Esophagus squamous epithelium (tissue), 5 donors: ENCODE data around the gene CDS2. TPM values are rescaled to one million over a fixed set of nuclear protein-coding genes. Genes with fewer than 3 reads are reported as not detected.
A peak's percentile ranks its signal among the peaks of the same experiment; 100 is the strongest.

Source experiments
- DNase-seq: peaks from one replicate; lab custom pipeline; 2025; lab: John Stamatoyannopoulos, UW
- H3K27ac ChIP-seq, 4 donors: fragments of 200-600 bp; sonication (generic); one replicate each; pipeline ENCODE4 v1.5.1; 2016 to 2019; ENCODE audit warnings: mild to moderate bottlenecking in 1 of 4
- H3K27me3 ChIP-seq, 4 donors: fragments of 200-600 bp; sonication (generic); 1 replicate in 3 of 4; 2 replicates in 1 of 4; pipeline versions ENCODE4 v1.5.1 to v1.6.0; 2017 to 2021; ENCODE audit warnings: antibody characterized with exemption in 1 of 4
- H3K36me3 ChIP-seq, 3 donors: fragments of 200-600 bp; sonication (generic); one replicate each; pipeline ENCODE4 v1.5.1; 2016 to 2019
- H3K4me1 ChIP-seq, 3 donors: fragments of 200-600 bp; sonication (generic); one replicate each; pipeline ENCODE4 v1.5.1; 2017 to 2019
- H3K4me3 ChIP-seq, 4 donors: fragments of 200-600 bp; sonication (generic); 1 replicate in 3 of 4; 2 replicates in 1 of 4; pipeline ENCODE4 v1.5.1; 2016 to 2019; ENCODE audit warnings: mild to moderate bottlenecking in 2 of 4, moderate library complexity in 1 of 4
- H3K9me3 ChIP-seq, 3 donors: fragments of 200-600 bp; sonication (generic); one replicate each; pipeline ENCODE4 v1.5.1; 2016 to 2019
- POLR2A ChIP-seq, 4 donors: fragments of 450-650 bp; IDR thresholded peaks; one replicate each; pipeline ENCODE4 v1.6.1; 2017; ENCODE audit warnings: antibody characterized with exemption in 4 of 4, mild to moderate bottlenecking in 4 of 4, moderate library complexity in 3 of 4
- WGBS, 2 donors: methylation state at CpG; one replicate each; pipeline ENCODE4 v1.1.5; 2018; 5-methylcytosine and 5-hydroxymethylcytosine counted together
- intact Hi-C: fragments of 100-400 bp; cut with DNase I; formaldehyde crosslinking; loops from one replicate; pipeline ENCODE4 v1.15.0; 2022
- total RNA-seq, 4 donors: library from RNA; depleted of rRNA; stranded (reverse); fragments of >200 nt; gene quantifications; one replicate each; pipeline ENCODE4 v1.1.0, GENCODE V29; 2016
- TF ChIP-seq, protein P1 (sequence below), 6 experiments: fragments of 450-650 bp in 4 of 6; fragments of 200-600 bp in 2 of 6; sonication (generic) in 2 of 6; IDR thresholded peaks; one replicate each; pipeline ENCODE4 v1.5.1; 2016 to 2019; ENCODE audit warnings: antibody characterized with exemption in 6 of 6, mild to moderate bottlenecking in 4 of 6, moderate library complexity in 4 of 6
- donor health status: DM: yes; HTN: yes; CAD: no.

Gene CDS2
- total RNA-seq, 4 donors from 2014 or later: 13.7 to 25.7 (median 14.5) TPM

DNA sequence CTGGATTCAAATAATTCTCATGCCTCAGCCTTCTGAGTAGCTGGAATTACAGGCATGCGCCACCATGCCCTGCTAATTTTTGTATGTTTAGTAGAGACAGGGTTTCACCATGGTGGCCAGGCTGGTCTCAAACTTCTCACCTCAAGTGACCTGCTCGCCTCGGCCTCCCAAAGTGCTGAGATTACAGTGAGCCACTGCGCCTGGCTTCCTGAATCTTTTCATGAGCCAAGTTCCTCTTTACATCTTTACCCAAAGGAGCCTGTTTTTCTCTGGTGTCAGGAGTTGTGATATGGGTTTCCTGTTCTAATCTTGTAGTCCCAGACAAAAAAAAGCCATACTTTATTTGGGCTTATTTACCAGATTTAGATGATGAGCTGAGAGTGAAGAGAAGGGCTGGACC, 41.4 kb upstream of the CDS2 start:
- 71 to 77% methylated on average over 3 to 4 of the region's 4 CpGs for WGBS, 2 donors
- TF ChIP-seq, protein P1, sequence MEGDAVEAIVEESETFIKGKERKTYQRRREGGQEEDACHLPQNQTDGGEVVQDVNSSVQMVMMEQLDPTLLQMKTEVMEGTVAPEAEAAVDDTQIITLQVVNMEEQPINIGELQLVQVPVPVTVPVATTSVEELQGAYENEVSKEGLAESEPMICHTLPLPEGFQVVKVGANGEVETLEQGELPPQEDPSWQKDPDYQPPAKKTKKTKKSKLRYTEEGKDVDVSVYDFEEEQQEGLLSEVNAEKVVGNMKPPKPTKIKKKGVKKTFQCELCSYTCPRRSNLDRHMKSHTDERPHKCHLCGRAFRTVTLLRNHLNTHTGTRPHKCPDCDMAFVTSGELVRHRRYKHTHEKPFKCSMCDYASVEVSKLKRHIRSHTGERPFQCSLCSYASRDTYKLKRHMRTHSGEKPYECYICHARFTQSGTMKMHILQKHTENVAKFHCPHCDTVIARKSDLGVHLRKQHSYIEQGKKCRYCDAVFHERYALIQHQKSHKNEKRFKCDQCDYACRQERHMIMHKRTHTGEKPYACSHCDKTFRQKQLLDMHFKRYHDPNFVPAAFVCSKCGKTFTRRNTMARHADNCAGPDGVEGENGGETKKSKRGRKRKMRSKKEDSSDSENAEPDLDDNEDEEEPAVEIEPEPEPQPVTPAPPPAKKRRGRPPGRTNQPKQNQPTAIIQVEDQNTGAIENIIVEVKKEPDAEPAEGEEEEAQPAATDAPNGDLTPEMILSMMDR (IDR thresholded peaks at IDR 0.05): no peak
- no peak for TF ChIP-seq POLR2A (IDR thresholded peaks at IDR 0.05)
- H3K9me3 ChIP-seq: no peaks in the 10 kb centered on the region
- no peak overlapping the region for H3K4me3 ChIP-seq
- no peaks in the 10 kb centered on the region for H3K36me3 ChIP-seq
- H3K27ac ChIP-seq: peak overlapping the region in 2 of 4 donors; percentile 11 to 17
- intact Hi-C loops: no loop called here
- DNase-seq: no peak
- H3K27me3 ChIP-seq: no peaks in the 10 kb centered on the region
- peaks cover 0 to 5% (median 0%) of the 10 kb centered on the region in 3 donors for H3K4me1 ChIP-seq

DNA sequence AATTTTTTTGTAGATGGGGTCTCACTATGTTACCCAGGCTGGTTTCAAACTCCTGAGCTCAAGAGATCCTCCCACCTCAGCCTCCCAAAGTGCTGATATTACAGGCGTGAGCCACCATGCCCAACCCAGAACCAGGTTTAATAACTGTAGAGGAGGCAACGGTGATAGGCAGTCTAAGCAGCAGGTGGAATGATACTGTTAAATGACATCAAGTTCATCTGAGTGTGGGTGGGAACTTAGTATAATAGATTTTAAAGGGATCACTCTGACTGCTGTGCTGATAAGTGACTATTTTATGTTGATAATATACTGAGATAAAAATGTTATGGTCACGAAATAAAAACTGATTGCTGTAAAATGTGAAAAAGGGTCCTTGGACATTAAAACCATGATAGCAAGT, 38.1 kb upstream of the CDS2 start:
- TF ChIP-seq, protein P1 (IDR thresholded peaks at IDR 0.05): no peak
- TF ChIP-seq POLR2A (IDR thresholded peaks at IDR 0.05): no peak
- intact Hi-C loops: no loop called here
- no peaks in the 10 kb centered on the region for H3K9me3 ChIP-seq
- WGBS, 2 donors: 60 to 89% methylated on average over 3 of the region's 3 CpGs
- no peak for DNase-seq
- H3K4me1 ChIP-seq: peaks cover 0 to 5% (median 0%) of the 10 kb centered on the region in 3 donors
- H3K27me3 ChIP-seq: no peaks in the 10 kb centered on the region
- peaks cover 0 to 6% (median 0%) of the 10 kb centered on the region in 3 donors for H3K36me3 ChIP-seq
- H3K27ac ChIP-seq: no peak overlapping the region
- H3K4me3 ChIP-seq: no peak overlapping the region

DNA sequence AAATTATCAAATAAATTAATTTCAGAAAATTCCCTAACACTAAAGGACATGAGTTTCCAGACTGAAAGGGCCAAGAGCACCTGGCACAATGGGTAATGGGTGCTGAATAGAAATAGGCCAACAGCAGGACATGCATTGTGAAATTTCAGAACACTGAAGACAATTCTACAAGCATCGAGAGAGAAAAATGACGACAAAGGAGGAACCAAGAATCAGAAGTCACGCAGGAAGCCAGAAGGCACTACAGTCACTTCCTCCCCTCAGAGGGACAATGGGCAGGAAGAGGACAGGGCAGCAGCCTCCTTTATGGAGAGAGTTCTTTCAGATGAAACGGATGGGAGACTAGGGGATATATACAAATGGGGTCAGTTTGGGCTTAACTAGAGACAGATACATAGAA, 36.6 kb upstream of the CDS2 start:
- peaks cover 0 to 6% (median 0%) of the 10 kb centered on the region in 3 donors for H3K36me3 ChIP-seq
- H3K9me3 ChIP-seq: no peaks in the 10 kb centered on the region
- H3K4me1 ChIP-seq: peaks cover 0 to 5% (median 0%) of the 10 kb centered on the region in 3 donors
- H3K27ac ChIP-seq: peak overlapping the region in 2 of 4 donors; percentile 51 to 63
- TF ChIP-seq, protein P1 (IDR thresholded peaks at IDR 0.05): no peak
- TF ChIP-seq POLR2A (IDR thresholded peaks at IDR 0.05): peak in 1 of 4 donors; percentile 33
- DNase-seq: no peak
- intact Hi-C loops: no loop called here
- no peak overlapping the region for H3K4me3 ChIP-seq
- no peaks in the 10 kb centered on the region for H3K27me3 ChIP-seq
- WGBS, 2 donors: 40 to 43% methylated on average over 4 of the region's 4 CpGs

DNA sequence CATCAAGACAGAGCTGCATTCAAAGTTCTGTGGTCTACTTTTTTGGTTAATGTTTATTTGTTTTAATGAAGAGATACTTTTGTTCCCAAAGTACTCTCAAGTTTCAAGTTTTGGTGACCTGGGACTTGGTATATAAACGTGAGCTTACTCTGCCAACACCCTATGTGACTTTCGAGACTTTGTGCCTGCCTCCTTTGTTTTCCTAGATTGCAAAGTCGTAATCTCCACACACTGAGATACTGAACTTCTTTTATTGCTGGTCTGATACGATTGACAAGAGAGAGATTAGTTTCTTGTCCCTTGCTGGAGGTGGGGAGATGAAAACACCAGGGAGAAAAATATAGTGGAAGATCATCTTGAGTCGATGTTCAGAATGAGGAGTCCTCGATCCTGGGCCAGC, 34.9 kb upstream of the CDS2 start:
- Histone ChIP-seq H3K4me3 (no peak overlapping the region), H3K27me3 (no peaks in the 10 kb centered on the region), H3K9me3 (no peaks in the 10 kb centered on the region), H3K27ac (no peak overlapping the region), H3K36me3 (peaks cover 0 to 23% (median 0%) of the 10 kb centered on the region in 3 donors), H3K4me1 (peaks cover 0 to 5% (median 0%) of the 10 kb centered on the region in 3 donors)
- DNase-seq: no peak
- TF ChIP-seq POLR2A (IDR thresholded peaks at IDR 0.05): no peak
- TF ChIP-seq, protein P1 (IDR thresholded peaks at IDR 0.05): no peak
- 77 to 90% methylated on average over 6 of the region's 6 CpGs for WGBS, 2 donors
- intact Hi-C loops: no loop called here

DNA sequence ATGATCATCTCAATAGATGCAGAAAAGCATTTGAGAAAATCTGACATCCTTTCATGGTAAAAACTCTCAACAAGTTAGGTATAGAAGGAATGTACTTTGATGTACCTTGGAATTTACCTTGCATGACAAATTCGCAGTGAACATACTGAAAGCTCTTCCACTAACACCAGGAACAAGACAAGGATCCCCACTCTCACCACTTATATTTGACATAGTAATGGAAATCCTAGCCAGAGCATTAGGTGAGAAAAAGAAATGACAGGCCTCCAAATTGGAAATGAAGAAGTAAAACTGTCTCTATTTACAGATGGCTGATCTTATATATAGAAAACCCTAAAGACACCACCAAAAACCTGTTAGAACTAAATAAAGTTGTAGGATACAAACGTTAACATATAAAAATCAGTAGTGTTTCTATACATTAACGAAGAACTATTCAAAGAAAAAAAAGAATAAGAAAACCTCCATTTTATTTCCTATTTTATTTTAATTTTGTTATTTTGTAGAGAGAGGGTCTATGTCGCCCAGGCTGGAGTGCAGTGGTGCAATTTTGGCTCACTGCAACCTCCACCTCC, 34.0 kb upstream of the CDS2 start:
- Histone ChIP-seq H3K27ac (no peak overlapping the region), H3K36me3 (peaks cover 0 to 33% (median 0%) of the 10 kb centered on the region in 3 donors), H3K9me3 (no peaks in the 10 kb centered on the region), H3K27me3 (no peaks in the 10 kb centered on the region), H3K4me3 (no peak overlapping the region), H3K4me1 (peaks cover 0 to 5% (median 0%) of the 10 kb centered on the region in 3 donors)
- TF ChIP-seq, protein P1 (IDR thresholded peaks at IDR 0.05): no peak
- TF ChIP-seq POLR2A (IDR thresholded peaks at IDR 0.05): no peak
- DNase-seq: no peak
- intact Hi-C loops: no loop called here
- WGBS, 2 donors: 66 to 74% methylated on average over 4 of the region's 4 CpGs
